Ishikawa (cell line): ENCODE measurements around the gene WNK2.

Source experiments
- CEBPB ChIP-seq: IDR thresholded peaks from 2 replicates; pipeline ENCODE4 v1.6.1; 2012
- CREB1 ChIP-seq: IDR thresholded peaks from 2 replicates; pipeline ENCODE4 v1.6.1; 2012; ENCODE audit warnings: low read depth
- EGR1 ChIP-seq: IDR thresholded peaks from 2 replicates; pipeline ENCODE4 v1.6.1; 2012
- EP300 ChIP-seq: IDR thresholded peaks from 2 replicates; pipeline ENCODE4 v1.6.1; 2012; ENCODE audit warnings: borderline replicate concordance
- FOXM1 ChIP-seq: IDR thresholded peaks from 2 replicates; pipeline ENCODE4 v1.6.1; 2012; ENCODE audit warnings: low read depth, borderline replicate concordance
- MAX ChIP-seq: IDR thresholded peaks from 2 replicates; pipeline ENCODE4 v1.6.1; 2012
- NFIC ChIP-seq: IDR thresholded peaks from 2 replicates; pipeline ENCODE4 v1.6.1; 2012
- RAD21 ChIP-seq: IDR thresholded peaks from 2 replicates; pipeline ENCODE4 v1.6.1; 2012; ENCODE audit warnings: low read depth
- REST ChIP-seq: IDR thresholded peaks from 2 replicates; pipeline ENCODE4 v1.6.1; 2012; ENCODE audit warnings: low read depth, mild to moderate bottlenecking
- TAF1 ChIP-seq: IDR thresholded peaks from 2 replicates; pipeline ENCODE4 v1.6.1; 2012; ENCODE audit warnings: low read depth, mild to moderate bottlenecking
- TCF12 ChIP-seq: IDR thresholded peaks from 2 replicates; pipeline ENCODE4 v1.6.1; 2012; ENCODE audit warnings: low read depth
- TEAD4 ChIP-seq: IDR thresholded peaks from 2 replicates; pipeline ENCODE4 v1.6.1; 2012
- USF1 ChIP-seq: IDR thresholded peaks from 2 replicates; pipeline ENCODE4 v1.6.1; 2012
- YY1 ChIP-seq: IDR thresholded peaks from 2 replicates; pipeline ENCODE4 v1.6.1; 2012; ENCODE audit warnings: low read depth
- ZBTB7A ChIP-seq: IDR thresholded peaks from 2 replicates; pipeline ENCODE4 v1.6.1; 2012; ENCODE audit warnings: low read depth

Gene WNK2

GRCh38 chr9:93209576-93210323 lies 25.8 kb downstream of the WNK2 start:
- TF ChIP-seq RAD21 = no peak
- TF ChIP-seq ZBTB7A = no peak
- TF ChIP-seq EP300 = no peak
- no peak for TF ChIP-seq CREB1
- TF ChIP-seq NFIC = no peak
- no peak for TF ChIP-seq FOXM1
- no peak for TF ChIP-seq TEAD4
- TF ChIP-seq YY1 = no peak
- no peak for TF ChIP-seq MAX
- TF ChIP-seq CEBPB = no peak
- TF ChIP-seq EGR1 = no peak
- TF ChIP-seq TCF12 = no peak
- no peak for TF ChIP-seq REST
- no peak for TF ChIP-seq USF1
- TF ChIP-seq TAF1 = no peak

- TF ChIP-seq TEAD4 (no peak), USF1 (no peak)
These were observed 26.5 kb downstream of the WNK2 start for GRCh38 chr9:93210324-93210973.

- TF ChIP-seq CEBPB (no peak), MAX (no peak)
These were observed 27.2 kb downstream of the WNK2 start for GRCh38 chr9:93210974-93211653.

- TF ChIP-seq CEBPB (no peak), YY1 (no peak), MAX (no peak), REST (no peak), EP300 (no peak), EGR1 (no peak), TEAD4 (no peak), TAF1 (no peak), CREB1 (no peak), RAD21 (no peak), FOXM1 (no peak), ZBTB7A (no peak), USF1 (no peak), NFIC (no peak)
These were observed 27.7 kb downstream of the WNK2 start for GRCh38 chr9:93211654-93212001.

- TF ChIP-seq ZBTB7A (no peak), YY1 (no peak), TCF12 (no peak), USF1 (no peak), FOXM1 (no peak)
These were observed 28.5 kb downstream of the WNK2 start for GRCh38 chr9:93212409-93212808.
